ENCODE measurements around the gene GM2A. TPM values are rescaled to one million over a fixed set of nuclear protein-coding genes. Genes with fewer than 3 reads are reported as not detected.

The GM2A gene
- 32.1 TPM for total RNA-seq
- long read RNA-seq, transcript GM2A-201 (4 exons, 3,896 nt) = major isoform, 7 of 25 reads
- long read RNA-seq, partial matches to known transcripts = 17 of 25 reads
- long read RNA-seq, other reads (novel, unspliced or antisense) = 1 of 25 reads

GRCh38 chr5:151252762-151253604 is at the start of gene GM2A:
Gene GM2A, plus strand, starts transcription at chr5:151253185. Its CDS starts 32 bp downstream, at chr5:151253217.
- ATAC-seq (peak; percentile 96), DNase-seq (peak; percentile 99)
- intact Hi-C loops (cut with micrococcal nuclease) = no loop called here

DNA sequence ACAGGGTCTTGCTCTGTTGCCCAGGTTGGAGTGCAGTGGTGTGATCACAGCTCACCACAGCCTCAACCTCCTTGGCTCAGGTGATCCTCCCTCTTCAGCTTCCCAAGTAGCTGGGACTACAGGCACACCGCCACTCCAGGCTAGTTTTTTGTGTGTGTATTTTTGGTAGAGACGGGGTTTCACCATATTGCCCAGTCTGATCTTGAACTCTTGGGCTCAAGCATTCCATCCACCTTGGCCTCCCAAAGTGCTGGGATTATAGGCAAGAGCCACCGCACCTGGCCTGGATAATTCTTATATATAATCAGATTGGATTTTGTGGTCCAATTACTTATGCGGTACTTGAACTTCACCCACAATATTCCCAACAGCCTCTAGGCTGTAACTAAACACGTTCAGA is 48.9 kb upstream of the GM2A start:
- DNase-seq (no peak), ATAC-seq (no peak)
- intact Hi-C loops (cut with micrococcal nuclease) = no loop called here

DNA sequence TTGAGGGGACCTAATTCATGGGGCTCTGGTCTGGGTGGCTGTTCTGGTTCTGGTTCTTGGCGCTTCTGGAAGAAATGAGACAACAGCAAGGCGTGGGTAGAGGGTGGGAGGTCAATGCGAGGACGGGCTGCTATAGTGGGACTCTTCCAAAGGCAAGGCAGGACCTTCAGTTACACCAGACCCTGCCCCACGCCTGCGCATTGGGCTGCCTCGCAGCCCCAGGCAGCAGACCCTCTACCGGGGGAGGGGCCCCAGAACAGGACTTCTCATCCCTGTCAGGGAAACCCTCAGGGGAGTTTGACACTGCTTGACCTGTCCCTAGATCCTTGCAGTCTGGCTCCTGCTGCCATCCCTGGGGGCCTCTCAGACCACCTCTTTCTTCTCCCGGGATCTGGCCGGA is 47.6 kb upstream of the GM2A start:
- intact Hi-C loops (cut with micrococcal nuclease) = no loop called here
- no peak for DNase-seq
- no peak for ATAC-seq

DNA sequence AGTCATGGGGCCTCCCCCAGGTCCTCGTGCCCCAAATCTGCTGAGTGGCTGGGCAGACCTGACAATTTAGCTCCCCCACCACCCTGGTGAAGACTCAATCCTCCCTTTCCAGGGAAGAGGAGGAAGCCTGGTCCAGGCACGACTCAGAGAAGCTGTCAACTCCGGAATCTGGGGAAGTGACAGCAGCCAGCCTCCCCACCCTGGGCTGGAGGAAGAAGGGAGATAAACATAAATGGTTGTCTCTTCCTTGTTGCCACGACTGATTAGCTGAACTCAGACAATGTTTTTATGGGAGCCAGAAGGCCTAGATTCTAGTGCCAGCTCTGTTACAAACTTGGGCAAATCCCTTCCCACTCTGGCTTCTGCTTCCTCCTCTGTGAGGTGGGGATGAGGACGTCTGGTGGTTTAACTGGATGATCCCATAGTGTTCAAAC is 44.5 kb upstream of the GM2A start:
- DNase-seq = peak; percentile 44
- intact Hi-C loops (cut with micrococcal nuclease) = no loop called here
- ATAC-seq = peak; percentile 59

DNA sequence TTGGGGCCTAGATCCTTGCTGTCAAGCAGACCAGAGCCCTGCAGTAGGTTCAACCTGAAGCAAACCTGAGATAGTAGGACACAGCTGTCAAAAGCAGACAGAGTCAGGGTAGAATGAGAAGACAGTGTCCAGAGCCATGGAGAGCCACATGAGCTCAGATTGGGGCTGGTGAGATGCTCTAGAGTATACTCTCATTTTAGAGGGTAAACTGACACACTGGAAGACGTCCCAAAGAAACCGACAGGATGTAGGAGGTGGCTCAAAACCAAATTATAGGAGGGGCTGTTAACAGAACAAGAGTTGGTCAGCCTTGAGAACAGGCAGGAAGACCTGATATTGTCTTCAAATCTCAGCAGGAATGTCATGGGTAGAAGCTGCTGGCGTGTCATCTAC is 40.6 kb upstream of the GM2A start:
- no peak for DNase-seq
- intact Hi-C loops (cut with micrococcal nuclease) = no loop called here

DNA sequence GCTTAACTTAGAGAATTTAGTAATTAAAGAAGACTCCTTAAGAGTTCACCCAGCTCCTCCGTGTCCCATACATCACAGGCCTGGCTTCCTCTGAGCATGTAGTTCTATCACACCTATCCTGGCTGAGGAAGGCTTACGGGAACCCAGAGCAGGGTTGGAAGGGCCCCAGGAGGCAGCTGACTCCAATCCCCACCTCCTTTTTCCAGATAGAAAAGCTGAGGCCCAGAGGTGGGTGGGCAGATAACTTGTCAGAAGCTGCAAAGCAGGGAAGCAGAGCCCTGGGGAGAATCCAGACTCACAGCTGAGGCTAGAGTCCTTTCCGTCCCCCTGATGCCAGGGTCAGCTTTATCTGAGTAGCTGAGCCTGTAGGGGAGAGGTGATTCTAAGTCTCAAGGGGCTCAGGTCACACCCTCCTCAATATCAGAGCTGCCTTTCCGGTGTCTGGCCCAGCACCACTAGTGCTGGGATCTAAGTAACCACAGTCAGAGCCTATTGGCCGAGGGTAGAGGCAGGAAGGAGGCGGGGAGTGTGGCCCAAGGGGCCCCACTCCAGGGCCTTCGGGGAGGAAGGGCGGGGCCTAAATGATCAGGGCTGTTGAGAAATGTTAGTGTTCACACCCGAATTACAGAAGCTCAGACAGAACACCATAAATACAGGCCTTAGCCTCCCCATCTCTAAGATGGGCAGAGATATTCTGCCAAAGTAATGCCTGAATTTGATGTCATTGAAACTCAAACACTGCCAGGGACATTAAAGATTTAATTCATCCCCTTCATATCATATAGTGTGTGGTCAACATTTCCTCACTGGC is 39.0 kb upstream of the GM2A start:
- intact Hi-C loops (cut with micrococcal nuclease) = no loop called here
- peak; percentile 84 for DNase-seq

More for the DNA sequence above, 40.6 kb upstream of the GM2A start:
- ATAC-seq = no peak

DNA sequence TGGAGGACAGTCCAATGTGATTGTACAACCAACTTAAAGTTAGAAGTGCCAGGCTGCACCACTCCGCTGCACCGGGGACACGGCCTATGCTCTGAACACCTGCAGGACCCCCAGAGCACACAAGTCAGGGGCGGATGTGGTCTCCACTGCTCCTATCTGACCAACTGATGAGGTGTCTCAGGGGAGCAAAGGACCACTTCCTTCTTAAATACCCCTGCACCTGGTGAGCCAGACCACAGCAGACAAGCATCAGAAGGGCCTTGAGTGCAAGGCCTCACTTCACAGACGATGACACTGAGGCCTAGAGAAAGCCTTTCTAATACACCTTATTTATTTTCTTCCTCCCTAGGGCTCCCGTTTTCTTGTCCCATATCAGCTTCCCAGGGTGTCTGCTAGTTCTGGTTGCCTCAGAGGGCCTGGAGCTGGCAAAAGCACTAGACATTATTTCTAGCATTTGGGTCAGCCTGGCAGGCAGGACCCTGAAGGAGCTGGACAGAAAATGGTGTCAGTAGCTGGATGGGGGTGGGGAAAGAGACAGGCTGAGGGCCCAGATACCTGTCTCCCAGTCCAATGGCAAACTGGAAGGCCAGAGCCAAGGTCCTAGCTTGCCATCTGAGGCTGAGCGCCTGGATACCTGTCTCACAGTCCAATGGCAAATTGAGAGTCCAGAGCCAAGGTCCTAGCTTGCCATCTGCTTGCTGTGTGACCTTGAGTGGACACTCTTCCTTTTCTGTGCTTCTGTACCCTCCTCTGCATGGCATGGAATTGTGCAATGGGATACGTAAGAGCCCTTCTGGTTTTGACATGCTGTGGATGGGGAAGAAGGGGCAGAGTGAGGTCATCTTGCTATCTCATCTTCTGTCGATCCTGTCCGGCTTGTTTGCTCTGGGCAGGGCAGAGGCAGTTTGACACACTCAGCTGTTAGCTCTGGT is 38.1 kb upstream of the GM2A start:
- peak; percentile 20 for ATAC-seq
- DNase-seq = no peak
- intact Hi-C loops (cut with micrococcal nuclease) = no loop called here

More for the DNA sequence above, 39.0 kb upstream of the GM2A start:
- peak; percentile 91 for ATAC-seq

DNA sequence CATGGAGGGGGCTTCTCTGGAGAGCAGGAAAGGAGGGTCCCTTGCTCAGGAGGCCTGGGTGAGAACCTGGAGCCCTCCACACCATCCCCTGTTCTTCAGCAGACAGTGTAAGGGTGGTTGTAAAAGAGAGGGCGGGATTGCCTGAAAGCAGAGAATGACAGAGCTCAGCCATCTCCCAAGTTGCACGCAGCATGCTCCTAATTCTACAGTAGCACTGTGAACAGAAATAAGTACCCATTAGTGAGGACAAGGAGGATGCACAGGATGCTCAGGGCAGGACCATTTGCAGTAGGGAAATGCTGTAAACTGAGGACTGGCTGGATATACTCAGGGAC is 37.5 kb upstream of the GM2A start:
- DNase-seq (no peak), ATAC-seq (no peak)
- intact Hi-C loops (cut with micrococcal nuclease) = no loop called here

DNA sequence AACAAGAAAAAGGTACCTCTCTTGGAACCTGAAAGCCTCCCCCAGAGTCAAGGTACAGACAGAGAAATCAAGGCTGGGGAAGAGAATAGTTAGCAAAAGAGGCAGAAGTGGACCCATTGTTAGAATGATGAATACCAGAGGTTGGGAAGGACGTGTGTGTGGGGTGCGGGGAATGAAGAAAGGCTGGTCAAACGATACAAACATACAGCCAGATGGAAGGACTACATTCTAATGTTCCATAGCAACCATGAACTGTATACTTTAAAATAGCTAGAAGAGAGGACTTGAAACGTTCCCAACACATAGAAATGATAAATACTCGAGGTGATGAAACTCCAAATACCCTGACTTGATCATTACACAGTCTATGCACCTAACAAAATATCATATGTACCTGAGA is 36.2 kb upstream of the GM2A start:
- no peak for DNase-seq
- ATAC-seq = no peak
- intact Hi-C loops (cut with micrococcal nuclease) = no loop called here

DNA sequence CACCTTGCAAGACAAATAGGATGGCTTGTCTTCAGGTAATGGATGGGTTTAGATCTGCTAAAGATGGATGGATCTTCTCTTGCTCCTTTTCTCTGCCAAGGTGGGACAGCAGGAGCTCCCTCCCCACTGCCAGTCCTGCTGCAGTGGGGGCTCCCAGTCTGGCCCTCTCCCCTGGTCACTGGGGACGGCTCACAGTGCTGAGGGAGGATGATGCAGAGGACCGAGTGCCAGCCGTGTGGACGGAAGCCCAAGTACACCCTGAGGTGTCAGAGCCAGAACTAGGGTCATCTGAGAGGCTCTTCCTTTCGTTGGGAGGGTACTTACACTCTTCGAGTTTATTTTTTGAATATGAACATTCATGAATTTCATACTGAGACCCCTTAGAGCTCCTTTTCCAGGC is 34.8 kb upstream of the GM2A start:
- DNase-seq (no peak), ATAC-seq (no peak)
- intact Hi-C loops (cut with micrococcal nuclease) = no loop called here

DNA sequence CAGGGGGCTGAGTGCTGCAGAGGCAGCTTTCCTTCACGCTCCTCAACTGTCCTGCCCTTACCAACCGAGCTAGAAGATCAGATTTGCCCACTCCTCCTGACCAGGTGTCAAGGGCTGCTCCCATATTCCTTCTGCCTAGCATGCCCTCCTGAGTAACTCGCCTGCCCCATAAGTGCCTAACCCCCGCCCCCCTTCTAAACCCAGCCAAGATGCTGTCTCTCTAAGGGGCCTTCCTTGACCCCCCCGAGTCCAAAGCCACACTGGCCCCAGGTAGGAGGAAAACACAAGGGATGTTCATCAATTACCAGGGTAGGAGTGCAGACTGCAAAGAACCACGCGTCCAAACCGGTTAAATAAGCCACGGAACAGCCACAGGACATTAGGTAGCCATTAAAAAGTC is 33.8 kb upstream of the GM2A start:
- ATAC-seq = no peak
- DNase-seq = no peak
- intact Hi-C loops (cut with micrococcal nuclease) = no loop called here

DNA sequence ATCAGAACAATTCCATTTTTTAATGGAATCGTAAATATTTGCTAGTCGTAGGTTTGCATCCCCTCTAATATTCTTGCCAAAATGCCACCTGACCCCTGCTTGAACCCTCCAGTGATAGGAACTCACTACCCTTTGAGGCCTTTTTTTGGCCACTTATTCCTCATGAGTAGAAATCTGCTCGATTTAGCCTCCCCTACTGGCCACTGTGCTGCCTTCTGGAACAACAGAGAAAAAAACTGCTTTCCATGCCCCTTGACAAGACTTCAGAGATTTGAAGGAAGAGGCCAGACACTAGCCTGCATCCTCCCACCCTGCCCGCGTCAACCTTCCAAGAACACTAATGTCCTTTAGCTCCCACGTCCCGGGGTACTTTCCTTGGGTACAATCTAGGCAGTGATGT is 33.2 kb upstream of the GM2A start:
- DNase-seq = no peak
- no peak for ATAC-seq
- intact Hi-C loops (cut with micrococcal nuclease) = no loop called here

DNA sequence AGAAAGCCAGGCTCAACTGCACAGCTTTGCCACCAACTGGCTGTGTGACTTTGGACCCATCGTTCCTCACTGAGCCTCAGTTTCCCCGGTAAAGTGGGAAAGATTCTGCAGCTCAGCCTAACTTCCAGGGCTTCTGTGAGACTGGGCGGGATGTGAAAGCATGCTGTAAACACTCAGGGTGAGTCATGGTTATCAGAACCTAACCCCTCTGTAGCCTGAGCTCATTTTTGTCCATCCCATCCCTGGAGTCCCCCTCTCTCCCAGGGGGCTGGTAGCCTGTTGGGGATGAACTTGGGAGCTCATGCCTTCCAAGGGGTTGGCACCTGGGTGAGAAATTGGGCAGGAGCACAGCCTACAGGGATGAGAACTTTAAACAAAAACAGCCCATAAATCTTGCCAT is 31.4 kb upstream of the GM2A start:
- ATAC-seq (no peak), DNase-seq (no peak)
- intact Hi-C loops (cut with micrococcal nuclease) = no loop called here

GRCh38 chr5:151222054-151222789 is 30.8 kb upstream of the GM2A start:
- no peak for DNase-seq
- ATAC-seq = peak; percentile 3
- intact Hi-C loops (cut with micrococcal nuclease) = no loop called here

GRCh38 chr5:151222790-151223446 is 30.1 kb upstream of the GM2A start:
- intact Hi-C loops (cut with micrococcal nuclease) = no loop called here
- peak; percentile 56 for DNase-seq
- ATAC-seq = peak; percentile 78

DNA sequence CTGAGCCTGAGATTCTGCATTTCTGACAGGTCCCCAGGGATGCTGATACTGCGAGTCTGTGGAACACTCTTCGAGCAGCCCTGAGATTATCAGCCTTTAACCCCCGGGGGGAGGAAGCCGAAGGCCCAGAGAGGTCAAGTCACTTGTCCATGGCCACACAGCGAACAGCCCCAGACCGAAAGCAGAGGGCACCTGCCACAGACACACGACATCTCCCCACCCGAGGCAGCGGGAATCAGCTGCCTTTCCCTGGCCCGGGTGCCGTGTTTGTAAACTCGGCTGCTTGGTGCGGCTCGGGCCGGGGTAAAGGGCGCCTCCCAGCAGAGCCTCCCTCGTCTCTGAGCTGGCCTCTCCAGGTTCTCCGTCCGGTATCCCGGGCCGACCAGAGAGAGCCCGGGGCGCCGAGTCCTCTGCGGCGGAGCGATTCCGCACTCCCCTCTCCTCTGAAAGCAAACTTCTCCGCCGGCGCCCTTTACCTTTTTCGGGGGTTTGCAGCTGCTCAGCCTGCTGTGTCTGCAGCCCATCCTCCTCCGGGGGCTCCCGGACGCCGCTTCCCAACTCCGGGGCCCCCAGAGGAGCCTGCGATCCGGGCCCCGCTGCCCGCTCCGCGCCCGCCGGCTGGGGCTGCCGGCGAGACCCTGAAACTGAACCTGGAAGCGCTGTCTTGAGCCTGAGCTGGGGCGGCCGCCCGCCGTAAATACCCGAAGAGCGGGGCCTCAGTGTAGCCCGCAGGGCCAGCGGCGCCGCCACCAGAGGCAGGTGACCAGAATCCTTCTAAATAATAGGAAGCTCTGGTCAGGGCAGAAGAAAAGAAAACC is 29.3 kb upstream of the GM2A start, which contains the start of gene CCDC69:
CCDC69 (minus strand) TSS at position 646 of the 818 bp plus-strand sequence; CDS start at position 524, 122 bp downstream.
- peak; percentile 93 for ATAC-seq
- intact Hi-C loops (cut with micrococcal nuclease) = no loop called here
- DNase-seq = peak; percentile 90

GRCh38 chr5:151224372-151224771 is 28.6 kb upstream of the GM2A start:
- ATAC-seq (no peak), DNase-seq (no peak)
- intact Hi-C loops (cut with micrococcal nuclease) = no loop called here

Measured in left ventricle myocardium superior (tissue), 1 donor.